Adrenal gland (tissue), 5 donors: Measurements from ENCODE around the gene SDF4.

Experiments
- POLR2A ChIP-seq, 2 donors: fragments of 450-650 bp; IDR thresholded peaks; one replicate each; pipeline ENCODE4 v1.6.1; 2017; ENCODE audit warnings: antibody characterized with exemption in 2 of 2, mild to moderate bottlenecking in 2 of 2, moderate library complexity in 1 of 2
- TF ChIP-seq, protein P1 (sequence below), 6 experiments: fragments of 450-650 bp in 4 of 6; fragments of 200-600 bp in 2 of 6; sonication (generic) in 1 of 6; IDR thresholded peaks; 1 replicate in 5 of 6; 2 replicates in 1 of 6; pipeline versions ENCODE4 v1.5.1 to v1.8.0; 2016 to 2021; ENCODE audit warnings: antibody characterized with exemption in 6 of 6, mild to moderate bottlenecking in 2 of 6, moderate library complexity in 1 of 6
- donor health status: DM: no; HTN: no; CAD: no.

GRCh38 chr1:1275836-1276235, 44.0 kb upstream of the SDF4 start:
- TF ChIP-seq, protein P1, sequence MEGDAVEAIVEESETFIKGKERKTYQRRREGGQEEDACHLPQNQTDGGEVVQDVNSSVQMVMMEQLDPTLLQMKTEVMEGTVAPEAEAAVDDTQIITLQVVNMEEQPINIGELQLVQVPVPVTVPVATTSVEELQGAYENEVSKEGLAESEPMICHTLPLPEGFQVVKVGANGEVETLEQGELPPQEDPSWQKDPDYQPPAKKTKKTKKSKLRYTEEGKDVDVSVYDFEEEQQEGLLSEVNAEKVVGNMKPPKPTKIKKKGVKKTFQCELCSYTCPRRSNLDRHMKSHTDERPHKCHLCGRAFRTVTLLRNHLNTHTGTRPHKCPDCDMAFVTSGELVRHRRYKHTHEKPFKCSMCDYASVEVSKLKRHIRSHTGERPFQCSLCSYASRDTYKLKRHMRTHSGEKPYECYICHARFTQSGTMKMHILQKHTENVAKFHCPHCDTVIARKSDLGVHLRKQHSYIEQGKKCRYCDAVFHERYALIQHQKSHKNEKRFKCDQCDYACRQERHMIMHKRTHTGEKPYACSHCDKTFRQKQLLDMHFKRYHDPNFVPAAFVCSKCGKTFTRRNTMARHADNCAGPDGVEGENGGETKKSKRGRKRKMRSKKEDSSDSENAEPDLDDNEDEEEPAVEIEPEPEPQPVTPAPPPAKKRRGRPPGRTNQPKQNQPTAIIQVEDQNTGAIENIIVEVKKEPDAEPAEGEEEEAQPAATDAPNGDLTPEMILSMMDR (IDR thresholded peaks at IDR 0.05): no peak
- no peak for TF ChIP-seq POLR2A (IDR thresholded peaks at IDR 0.05)
